ENCODE results near the gene TTC9. TPM values are rescaled to one million over a fixed set of nuclear protein-coding genes. Genes with fewer than 3 reads are reported as not detected.

The TTC9 gene
- polyA plus RNA-seq, 3 donors, result 0.99 to 2.1 (median 1.2) TPM

DNA sequence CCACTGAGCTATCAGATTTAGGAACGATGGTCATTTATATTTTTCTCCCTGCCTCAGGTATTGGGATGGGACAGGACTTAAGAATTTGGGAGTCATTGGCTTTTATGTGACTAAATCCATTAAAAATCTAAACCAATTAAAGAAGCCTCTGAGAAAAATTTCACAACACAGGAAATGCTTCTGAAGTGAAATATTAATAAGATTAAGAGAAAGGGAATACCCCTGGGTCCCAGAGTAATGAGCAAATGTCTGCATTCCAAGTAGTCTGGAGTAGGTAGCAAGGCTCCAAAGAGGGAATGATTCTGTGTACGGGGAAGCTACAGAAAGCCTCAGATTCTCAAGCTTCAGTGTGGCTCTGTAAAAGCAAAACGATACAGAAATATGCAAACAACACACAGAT is 40.6 kb upstream of the TTC9 start:
- Histone ChIP-seq H3K27ac (ENCODE audit: low read depth in 1 of 2, low read length in 2 of 2) (no peak overlapping the region), H3K4me3 (replicated peaks in 1 of 3; ENCODE audit: low read depth in 2 of 3, low read length in 3 of 3) (peak overlapping the region; percentile 90 to 95 (median 93)), H2AFZ (ENCODE audit: insufficient read depth, low read depth, low read length, poor library complexity, severe bottlenecking) (peak overlapping the region; percentile 87), H3K9ac (ENCODE audit: insufficient read depth, low read length, poor library complexity, severe bottlenecking) (no peak overlapping the region), H3K36me3 (replicated peaks in 1 of 2; ENCODE audit: control insufficient read depth in 1 of 2, insufficient read depth in 2 of 2, low read length in 2 of 2) (peaks cover 10 to 11% of the 10 kb centered on the region in 2 donors), H4K20me1 (ENCODE audit: insufficient read depth, low read length) (peaks cover 13% of the 10 kb centered on the region), H3K4me2 (replicated peaks; ENCODE audit: extremely low read depth, low read length, poor library complexity, severe bottlenecking) (peak overlapping the region; percentile 75), H3K4me1 (ENCODE audit: control insufficient read depth in 1 of 2, insufficient read depth in 2 of 2, low read length in 2 of 2) (peaks cover 15 to 23% of the 10 kb centered on the region in 2 donors), H3K9me3 (replicated peaks in 1 of 2; ENCODE audit: control insufficient read depth in 1 of 2, insufficient read depth in 1 of 2, low read length in 2 of 2) (no peaks in the 10 kb centered on the region), H3K27me3 (ENCODE audit: control insufficient read depth in 2 of 2, insufficient read depth in 2 of 2, low read length in 2 of 2) (peaks cover 9 to 11% of the 10 kb centered on the region in 2 donors), H3K79me2 (ENCODE audit: insufficient read depth, low read length) (peaks cover 43% of the 10 kb centered on the region)
- intact Hi-C loops (cut with micrococcal nuclease), result loop anchor here in 1 of 2 donors (10.0 kb wide), 2 partner anchors 374 to 1206 kb away; partner anchors contain the start of genes ERH and SLC39A9
- TF ChIP-seq, protein P1, sequence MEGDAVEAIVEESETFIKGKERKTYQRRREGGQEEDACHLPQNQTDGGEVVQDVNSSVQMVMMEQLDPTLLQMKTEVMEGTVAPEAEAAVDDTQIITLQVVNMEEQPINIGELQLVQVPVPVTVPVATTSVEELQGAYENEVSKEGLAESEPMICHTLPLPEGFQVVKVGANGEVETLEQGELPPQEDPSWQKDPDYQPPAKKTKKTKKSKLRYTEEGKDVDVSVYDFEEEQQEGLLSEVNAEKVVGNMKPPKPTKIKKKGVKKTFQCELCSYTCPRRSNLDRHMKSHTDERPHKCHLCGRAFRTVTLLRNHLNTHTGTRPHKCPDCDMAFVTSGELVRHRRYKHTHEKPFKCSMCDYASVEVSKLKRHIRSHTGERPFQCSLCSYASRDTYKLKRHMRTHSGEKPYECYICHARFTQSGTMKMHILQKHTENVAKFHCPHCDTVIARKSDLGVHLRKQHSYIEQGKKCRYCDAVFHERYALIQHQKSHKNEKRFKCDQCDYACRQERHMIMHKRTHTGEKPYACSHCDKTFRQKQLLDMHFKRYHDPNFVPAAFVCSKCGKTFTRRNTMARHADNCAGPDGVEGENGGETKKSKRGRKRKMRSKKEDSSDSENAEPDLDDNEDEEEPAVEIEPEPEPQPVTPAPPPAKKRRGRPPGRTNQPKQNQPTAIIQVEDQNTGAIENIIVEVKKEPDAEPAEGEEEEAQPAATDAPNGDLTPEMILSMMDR (IDR thresholded peaks at IDR 0.05), result no peak
- no peak for DNase-seq
- Mint-ChIP-seq H3K4me3 (peak overlapping the region; percentile 85 to 91), H3K9me3 (peaks cover 0 to 5% (median 0%) of the 10 kb centered on the region in 7 donors), H3K4me1 (peaks cover 20% of the 10 kb centered on the region), H3K27me3 (ENCODE audit: low read depth in 3 of 3) (peaks cover 2 to 17% (median 14%) of the 10 kb centered on the region in 3 donors), H3K36me3 (peaks cover 10 to 13% of the 10 kb centered on the region in 2 donors), H3K27ac (peak overlapping the region in 1 of 7 donors; percentile 96)
- WGBS (ENCODE audit: insufficient coverage), result no CpG with 5 or more reads among the region's 3 CpGs

DNA sequence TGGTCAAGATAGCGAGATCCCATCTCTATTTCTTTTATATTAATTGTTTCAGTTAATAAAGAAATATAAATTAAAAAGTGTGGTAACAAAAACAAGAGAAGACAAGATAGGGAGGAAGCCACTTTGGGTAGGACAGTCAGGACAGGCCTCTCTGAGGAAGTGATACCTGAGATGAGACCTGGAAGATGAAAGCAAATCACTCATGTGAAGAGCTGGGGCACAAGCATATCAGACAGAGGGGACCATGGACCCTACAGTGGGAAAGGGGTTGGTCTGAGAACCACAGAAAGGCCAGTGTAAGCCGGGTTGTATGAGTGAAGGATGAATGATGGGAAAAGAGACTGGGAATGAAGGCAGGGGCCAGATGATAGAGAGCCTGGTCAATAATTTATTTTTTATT is 39.5 kb upstream of the TTC9 start:
- H3K27ac ChIP-seq (ENCODE audit: low read depth in 1 of 2, low read length in 2 of 2), result no peak overlapping the region
- H3K36me3 Mint-ChIP-seq, result peaks cover 3 to 4% of the 10 kb centered on the region in 2 donors
- TF ChIP-seq, protein P1 (IDR thresholded peaks at IDR 0.05), result no peak
- H3K9ac ChIP-seq (ENCODE audit: insufficient read depth, low read length, poor library complexity, severe bottlenecking), result no peak overlapping the region
- peaks cover under 1 to 5% of the 10 kb centered on the region in 2 donors for H3K36me3 ChIP-seq (replicated peaks in 1 of 2; ENCODE audit: control insufficient read depth in 1 of 2, insufficient read depth in 2 of 2, low read length in 2 of 2)
- H3K27me3 Mint-ChIP-seq (ENCODE audit: low read depth in 3 of 3), result peaks cover 7 to 22% (median 14%) of the 10 kb centered on the region in 3 donors
- H3K27me3 ChIP-seq (ENCODE audit: control insufficient read depth in 2 of 2, insufficient read depth in 2 of 2, low read length in 2 of 2), result peaks cover 9 to 11% of the 10 kb centered on the region in 2 donors
- H3K4me3 Mint-ChIP-seq, result no peak overlapping the region
- no peak for DNase-seq
- no peak overlapping the region for H3K4me3 ChIP-seq (replicated peaks in 1 of 3; ENCODE audit: low read depth in 2 of 3, low read length in 3 of 3)
- WGBS (ENCODE audit: insufficient coverage), result no CpG with 5 or more reads among the region's 2 CpGs
- intact Hi-C loops (cut with micrococcal nuclease), result loop anchor here in 1 of 2 donors (10.0 kb wide), 2 partner anchors 373 to 1207 kb away; partner anchors contain the start of genes ERH and SLC39A9
- H3K4me1 ChIP-seq (ENCODE audit: control insufficient read depth in 1 of 2, insufficient read depth in 2 of 2, low read length in 2 of 2), result peaks cover 15 to 23% of the 10 kb centered on the region in 2 donors
- H3K9me3 ChIP-seq (replicated peaks in 1 of 2; ENCODE audit: control insufficient read depth in 1 of 2, insufficient read depth in 1 of 2, low read length in 2 of 2), result no peaks in the 10 kb centered on the region
- peaks cover 32% of the 10 kb centered on the region for H3K79me2 ChIP-seq (ENCODE audit: insufficient read depth, low read length)
- peaks cover 5% of the 10 kb centered on the region for H4K20me1 ChIP-seq (ENCODE audit: insufficient read depth, low read length)
- H3K9me3 Mint-ChIP-seq, result peaks cover 0 to 5% (median 0%) of the 10 kb centered on the region in 7 donors
- no peak overlapping the region for H3K4me2 ChIP-seq (replicated peaks; ENCODE audit: extremely low read depth, low read length, poor library complexity, severe bottlenecking)
- peaks cover 20% of the 10 kb centered on the region for H3K4me1 Mint-ChIP-seq
- no peak overlapping the region for H3K27ac Mint-ChIP-seq
- no peak overlapping the region for H2AFZ ChIP-seq (ENCODE audit: insufficient read depth, low read depth, low read length, poor library complexity, severe bottlenecking)
